HG03280 (cell line): ENCODE measurements around the gene WRAP53.
"Not testable (repeated sequence)": the region's sequence is repeated elsewhere in the genome, so short reads cannot be mapped to it uniquely, and the experiment has no call there.

Source experiments
- ATAC-seq: cut with Tn5 transposase; IDR thresholded peaks from one replicate; pipeline ENCODE4 v1.9.1; 2021; ENCODE audit warnings: mild to moderate bottlenecking, moderate library complexity; ENCODE audit not compliant: unreplicated experiment

Gene WRAP53

DNA sequence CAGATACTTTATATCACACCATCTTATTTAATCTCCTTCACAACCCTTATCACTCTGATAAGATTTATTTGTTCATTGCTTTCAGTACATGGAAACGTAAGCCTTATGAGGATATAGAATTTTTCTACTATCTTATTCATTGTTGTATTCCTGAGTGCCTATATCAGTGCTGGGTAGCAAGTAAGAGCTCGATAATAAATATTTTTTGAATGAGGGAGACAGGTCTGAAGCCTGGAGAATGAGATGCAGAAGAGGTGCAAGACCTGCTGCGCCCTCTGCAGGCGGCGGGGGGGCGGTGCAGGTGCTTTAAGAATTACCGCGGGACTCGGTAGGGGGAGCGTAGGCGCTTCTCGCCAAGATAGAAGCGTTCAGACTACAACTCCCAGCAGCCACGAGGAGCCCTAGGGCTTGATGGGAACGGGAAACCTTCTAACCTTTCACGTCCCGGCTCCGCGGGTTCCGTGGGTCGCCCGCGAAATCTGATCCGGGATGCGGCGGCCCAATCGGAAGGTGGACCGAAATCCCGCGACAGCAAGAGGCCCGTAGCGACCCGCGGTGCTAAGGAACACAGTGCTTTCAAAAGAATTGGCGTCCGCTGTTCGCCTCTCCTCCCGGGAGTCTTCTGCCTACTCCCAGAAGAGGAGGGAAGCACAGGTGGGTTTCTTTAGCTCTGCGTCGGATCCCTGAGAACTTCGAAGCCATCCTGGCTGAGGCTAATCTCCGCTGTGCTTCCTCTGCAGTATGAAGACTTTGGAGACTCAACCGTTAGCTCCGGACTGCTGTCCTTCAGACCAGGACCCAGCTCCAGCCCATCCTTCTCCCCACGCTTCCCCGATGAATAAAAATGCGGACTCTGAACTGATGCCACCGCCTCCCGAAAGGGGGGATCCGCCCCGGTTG is at the start of gene WRAP53:
Gene WRAP53, plus strand, starts transcription at position 570 of the 900 bp plus-strand sequence. Its CDS starts 172 bp downstream, at position 742.
- ATAC-seq, result peak; percentile 74

DNA sequence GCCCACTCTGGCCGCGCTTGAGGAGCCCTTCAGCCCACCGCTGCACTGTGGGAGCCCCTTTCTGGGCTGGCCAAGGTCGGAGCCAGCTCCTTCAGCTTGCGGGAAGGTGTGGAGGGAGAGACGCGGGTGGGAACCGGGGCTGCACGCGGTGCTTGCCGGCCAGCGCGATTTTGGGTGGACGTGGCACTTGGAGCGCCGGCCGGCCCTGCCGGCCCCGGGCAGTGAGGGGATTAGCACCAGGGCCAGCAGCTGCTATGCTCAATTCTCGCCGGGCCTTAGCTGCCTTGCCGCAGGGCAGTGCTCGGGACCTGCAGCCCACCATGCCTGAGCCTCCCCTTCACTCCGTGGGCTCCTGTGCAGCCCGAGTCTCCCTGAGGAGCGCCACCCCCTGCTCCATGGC is 47.5 kb upstream of the WRAP53 start:
- ATAC-seq, result no peak

DNA sequence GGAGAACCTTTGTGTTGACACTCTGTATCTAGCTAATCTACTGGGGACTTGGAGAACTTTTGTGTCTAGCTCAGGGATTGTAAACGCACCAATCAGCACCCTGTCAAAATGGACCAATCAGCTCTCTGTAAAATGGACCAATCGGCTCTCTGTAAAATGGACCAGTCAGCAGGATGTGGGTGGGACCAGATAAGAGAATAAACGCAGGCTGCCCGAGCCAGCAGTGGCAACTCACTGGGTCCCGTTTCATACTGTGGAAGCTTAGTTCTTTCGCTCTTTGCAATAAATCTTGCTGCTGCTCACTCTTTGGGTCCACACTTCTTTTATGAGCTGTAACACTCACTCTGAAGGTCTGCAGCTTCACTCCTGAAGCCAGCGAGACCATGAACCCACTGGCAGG is 46.6 kb upstream of the WRAP53 start:
- ATAC-seq, result not testable (repeated sequence)

DNA sequence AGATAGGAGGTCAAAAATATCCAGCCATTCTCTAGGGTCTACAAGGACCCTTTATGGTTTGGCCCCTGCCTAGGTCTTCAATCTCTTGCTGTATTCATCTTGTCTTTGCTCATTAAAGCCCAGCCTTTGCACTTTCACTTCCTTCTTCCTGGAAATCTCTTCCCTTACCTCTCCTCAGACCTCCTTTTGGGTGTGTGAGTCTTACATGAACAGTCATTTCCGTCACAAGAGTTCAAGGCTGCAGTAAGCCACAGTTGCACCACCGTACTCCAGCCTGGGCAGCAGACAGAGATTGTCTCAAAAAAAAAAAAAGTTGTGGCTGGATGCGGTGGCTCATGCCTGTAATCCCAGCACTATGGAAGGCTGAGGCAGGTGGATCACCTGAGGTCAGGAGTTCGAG is 43.5 kb upstream of the WRAP53 start:
- no peak for ATAC-seq

DNA sequence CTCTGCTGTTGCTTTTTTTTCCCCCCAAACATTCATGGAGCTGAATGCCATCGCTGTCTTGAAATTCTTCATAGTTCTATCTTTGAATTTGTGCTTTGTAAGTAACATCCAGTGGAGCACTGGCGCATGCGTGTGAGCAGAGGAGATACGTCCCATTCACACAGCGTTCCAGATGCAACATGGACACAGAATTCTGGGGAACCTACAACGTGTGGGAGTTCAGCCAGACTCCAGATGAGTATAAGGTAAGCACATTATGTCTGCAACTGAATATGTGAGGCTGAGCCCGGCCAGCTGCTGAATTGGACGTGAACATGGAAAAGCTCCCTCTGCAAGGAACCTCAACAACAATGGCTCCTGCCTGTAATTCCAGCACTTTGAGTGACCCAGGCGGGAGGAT is 41.8 kb upstream of the WRAP53 start:
- ATAC-seq, result no peak

DNA sequence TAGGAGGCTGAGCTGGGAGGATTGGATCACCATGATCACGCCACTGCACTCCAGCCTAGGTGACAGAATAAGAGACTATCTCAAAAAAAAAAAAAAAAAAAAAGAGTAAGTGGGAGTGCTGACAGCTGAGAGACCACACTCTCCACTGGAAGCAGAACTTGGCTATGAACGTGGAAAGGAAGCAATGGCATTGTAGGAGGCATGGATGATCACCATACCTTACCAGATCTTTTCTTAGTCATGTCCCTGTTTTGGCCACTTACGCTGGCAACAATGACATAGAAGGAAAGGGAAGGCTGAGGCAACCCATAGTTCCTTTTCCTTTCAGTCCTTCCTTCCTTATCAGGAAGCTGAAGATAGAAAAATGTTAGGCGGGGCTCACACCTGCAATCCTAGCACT is 41.3 kb upstream of the WRAP53 start:
- ATAC-seq, result no peak

DNA sequence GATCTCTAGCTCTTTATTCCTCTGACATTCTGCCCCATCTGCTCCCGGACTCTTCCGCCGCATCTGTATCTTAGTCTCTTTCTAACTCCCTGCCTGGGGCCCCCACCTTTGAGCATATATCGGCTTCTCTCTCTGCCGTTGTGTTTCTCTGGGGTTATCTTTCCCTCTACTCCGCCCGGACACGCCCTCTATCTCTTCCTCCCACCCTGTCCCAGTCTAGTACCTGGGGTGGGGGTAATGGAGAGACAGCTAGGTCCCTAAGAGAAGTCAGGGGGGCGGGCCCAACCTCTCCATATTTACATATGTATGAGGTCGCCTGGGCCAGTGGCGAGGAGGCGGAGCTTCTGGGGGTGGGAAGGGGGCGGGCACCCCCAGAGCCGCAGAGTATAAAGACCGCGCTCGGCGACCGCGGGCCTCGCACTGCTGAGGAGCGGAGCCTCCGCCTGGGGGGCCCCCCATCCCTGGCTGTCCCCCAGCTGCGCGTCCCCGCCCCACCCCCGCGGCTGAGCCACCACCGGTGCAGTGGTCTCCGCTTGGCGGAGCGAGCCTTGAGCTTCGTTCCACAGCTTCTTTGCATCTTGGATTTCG is 37.7 kb upstream of the WRAP53 start, which contains the start of gene ATP1B2:
Gene ATP1B2, plus strand, starts transcription at position 418 of the 588 bp plus-strand sequence. CDS start 593 bp downstream, outside the sequence.
- ATAC-seq, result peak; percentile 61

DNA sequence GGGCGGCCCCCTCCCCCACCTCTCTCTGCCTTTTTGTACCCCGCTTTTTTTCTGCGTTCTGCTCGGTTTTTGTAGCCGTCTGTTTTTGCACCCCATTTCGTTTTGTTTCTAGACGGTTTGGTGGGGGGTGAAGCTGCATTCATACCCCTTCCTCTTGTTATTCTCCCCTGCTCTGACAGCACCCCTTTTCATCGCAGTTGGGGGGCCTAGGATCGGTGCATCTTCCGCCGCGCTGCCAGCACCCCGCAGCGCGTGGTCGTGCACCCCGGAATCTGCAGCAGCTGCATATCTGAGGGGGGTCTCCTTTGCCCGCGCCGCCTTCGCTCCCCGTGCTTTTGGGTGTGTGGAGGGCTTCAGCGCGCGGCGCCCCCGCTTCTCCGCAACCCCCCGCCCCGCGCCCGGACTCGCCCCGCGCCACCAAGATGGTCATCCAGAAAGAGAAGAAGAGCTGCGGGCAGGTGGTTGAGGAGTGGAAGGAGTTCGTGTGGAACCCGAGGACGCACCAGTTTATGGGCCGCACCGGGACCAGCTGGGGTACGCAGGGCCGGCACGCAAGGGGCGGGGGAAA is 37.1 kb upstream of the WRAP53 start:
- ATAC-seq, result no peak

DNA sequence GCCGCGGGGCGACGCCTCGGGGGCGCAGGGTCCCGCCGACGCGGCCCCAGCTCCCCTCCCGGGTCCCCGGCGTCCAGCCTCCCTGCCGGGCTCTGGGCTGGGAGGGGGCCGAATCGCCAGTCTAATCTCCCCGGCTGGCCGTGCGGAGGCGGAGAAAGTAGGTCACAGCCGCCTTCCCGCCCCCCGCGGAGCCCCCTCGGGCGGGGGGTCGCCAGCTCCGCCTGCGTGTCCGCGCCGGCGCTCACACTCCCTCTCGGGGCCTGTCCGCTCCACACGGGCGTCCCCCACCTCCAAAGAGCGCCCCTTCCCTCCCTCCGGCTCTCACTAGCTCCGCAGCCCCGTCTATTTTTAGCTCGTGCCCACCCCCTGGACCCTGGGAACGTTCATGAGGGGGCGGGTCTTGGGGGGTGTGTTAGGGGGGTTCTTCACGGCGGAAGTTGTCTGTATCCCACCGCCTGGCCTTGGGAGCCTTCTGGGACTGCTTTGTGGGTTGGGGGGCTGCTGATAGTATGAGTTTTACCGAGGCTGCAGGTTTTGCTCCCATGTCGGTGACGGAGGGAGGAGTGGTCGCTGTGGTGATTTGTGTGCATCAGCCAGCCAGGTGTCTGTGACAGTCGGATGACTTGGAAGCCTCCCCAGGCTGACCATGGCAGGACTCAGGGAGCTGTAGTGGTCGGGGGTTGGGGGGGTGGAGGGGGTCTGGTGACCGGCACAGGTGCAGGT is 36.5 kb upstream of the WRAP53 start:
- no peak for ATAC-seq

DNA sequence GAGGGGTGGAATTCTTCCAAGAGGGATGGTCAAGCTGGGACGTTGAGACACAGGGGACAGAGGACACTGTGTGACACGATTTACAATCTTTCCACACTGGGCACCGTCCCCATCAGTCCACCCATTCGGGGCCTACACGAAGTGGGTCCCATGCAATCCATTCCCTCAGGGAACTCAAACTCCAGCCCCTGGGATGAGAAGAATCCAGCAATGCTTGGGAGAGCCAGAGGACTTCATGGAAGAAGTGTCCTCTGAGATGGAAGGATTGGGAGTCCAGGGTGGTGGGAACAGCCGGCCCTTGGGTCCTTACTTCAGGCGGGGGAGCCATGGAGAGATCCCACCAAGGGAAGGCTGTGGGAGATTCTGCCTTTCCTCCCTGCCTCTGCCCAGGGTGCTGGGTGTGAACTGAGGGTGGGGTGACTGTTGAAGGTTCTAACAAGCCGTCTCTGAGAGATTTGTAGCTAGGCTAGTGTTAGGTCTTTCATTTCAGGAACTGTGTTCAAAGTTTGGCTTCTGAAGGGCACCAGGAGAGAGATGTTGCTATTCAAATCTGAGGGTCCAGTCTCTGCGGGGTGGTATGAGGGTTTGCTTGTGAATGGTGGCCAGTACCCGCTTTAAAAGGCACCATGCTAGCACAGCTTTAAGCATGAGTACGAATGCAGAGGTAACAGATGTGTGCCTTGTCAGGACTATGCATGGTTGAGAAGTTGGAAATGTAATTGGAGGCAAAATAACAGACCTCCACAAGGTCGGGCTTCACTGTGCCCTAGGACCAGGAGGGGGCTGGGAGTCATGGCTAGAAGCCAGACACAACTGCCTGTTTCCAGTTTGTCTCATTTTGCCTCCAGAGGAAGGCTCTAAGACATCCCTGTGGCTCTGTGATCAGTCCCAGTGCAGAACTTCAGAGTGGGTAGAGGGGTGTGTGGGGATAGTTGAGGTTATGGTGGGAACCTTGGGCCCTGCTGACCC is 35.6 kb upstream of the WRAP53 start:
- ATAC-seq, result no peak

DNA sequence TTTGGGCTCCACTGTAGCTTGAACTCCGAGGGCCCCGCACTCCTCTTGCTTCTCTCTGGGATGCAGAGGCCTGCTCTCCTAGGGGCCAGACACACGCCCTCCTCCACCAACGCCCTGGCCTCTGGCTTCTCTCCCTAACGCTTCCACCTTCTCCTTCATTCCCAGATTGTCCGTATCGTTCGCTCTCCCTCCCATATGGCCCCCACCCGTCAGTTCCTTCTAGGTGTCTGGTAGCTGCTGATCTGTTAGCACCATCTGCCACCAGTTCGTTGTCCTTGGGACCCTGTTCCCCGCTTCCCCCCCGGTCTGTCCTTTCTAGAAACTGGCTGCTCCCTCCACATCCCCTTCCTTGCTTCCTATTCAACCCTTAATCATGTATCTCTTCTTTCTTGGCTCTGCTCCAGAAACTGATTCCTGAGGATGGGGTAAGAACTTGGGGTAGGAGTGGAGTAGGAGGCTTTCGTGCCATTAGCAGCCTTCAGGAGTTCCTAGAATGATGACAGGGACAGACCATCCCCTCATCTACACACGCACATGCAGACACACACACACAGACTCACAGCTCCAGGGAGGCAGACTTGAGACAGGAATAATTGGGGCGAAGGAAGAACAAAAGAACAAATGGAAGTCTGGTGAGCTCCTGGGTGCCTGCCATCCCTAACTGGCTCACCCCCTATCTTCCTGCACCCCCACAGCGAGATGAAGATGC is 33.3 kb upstream of the WRAP53 start:
- no peak for ATAC-seq

DNA sequence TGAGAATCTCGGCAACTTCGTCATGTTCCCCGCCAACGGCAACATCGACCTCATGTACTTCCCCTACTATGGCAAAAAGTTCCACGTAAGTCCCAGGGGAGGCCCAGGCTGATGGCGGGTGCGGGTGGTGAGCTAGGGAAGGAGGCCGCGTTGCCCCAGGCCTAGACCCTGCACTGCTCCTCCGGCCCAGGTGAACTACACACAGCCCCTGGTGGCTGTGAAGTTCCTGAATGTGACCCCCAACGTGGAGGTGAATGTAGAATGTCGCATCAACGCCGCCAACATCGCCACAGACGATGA is 32.8 kb upstream of the WRAP53 start:
- ATAC-seq, result no peak

DNA sequence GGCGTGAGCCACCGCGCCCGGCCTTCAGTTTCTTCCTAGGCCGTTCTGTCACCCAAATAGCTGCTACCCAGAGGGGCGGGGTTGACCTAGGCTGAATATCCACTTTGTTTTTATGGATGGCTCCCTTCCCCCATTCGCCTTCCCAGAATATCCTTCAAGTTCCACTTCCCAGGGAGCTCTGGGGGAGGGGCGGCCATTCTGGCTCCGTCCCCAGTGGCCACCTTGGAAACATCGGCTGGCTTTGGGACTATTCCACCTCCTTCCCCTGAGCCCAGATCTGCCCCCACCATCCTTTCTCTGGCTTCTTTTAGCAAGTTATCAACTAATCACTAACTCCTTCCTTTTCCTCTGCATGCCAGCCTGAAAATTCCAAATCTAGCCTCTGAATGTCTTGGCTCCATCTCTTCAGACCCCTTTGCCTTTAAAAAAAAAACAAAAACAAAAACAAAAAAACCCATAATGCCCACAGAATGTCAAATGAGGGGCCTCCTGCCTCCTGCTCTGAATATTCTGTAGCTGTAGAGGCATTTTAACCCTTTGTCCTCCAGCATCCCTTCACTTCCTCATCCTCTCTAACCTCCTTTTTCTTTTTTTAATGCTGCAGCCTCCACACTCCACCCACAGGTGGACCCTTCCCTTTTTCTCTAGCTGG is 31.2 kb upstream of the WRAP53 start:
- ATAC-seq, result no peak

DNA sequence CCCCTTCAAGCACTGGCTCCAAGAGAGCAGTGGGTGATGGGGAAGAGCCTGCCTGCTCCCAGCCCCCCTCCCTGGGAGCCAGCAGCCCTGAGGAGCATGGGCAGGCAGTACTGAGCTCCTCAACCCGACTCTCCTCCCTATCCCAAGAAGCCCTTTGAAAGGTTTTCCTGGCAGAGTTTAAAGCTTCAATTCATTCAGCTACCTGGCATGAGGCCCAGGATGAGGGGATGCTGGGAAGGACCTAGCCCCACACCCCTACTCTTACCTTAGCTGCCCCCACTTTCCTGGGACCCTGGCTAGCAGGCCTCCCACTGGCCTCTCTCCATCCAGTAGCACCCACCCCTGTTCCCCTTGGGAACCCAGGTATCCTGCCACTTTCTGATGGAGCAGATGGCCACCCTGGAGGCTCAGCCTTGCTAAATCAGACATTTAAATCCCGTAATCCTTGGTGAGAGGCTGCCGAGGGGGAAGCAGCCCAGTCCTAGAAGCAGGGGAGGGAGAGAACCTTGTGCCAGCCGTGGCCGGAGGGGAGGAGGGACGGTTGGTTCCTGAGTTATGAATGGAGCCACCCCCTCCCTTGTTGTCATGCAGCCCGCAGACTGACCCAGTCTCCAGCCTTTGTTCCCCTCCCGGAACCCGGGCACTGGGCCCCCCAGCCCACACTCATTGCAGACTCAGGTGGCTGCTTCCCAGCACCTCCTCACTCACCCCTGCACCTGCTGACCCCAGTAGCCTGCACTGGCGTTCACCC is 20.4 kb upstream of the WRAP53 start:
- ATAC-seq, result no peak

DNA sequence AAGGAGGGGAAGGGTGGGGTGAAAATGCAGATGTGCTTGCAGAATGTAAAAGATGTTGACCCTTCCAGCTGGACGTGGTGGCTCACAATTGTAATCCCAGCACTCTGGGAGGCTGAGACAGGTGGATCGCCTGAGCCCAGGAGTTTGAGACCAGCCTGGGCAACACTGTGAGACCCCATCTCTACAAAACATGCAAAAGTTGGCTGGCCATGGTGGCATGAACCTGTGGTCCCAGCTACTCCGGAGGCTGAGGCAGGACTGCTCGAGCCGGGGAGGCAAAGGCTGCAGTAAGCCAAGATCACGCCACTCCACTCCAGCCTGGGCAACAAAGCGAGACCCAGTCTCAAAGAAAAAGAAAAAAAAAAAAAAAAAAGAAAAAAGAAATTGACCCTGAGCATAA is 19.8 kb upstream of the WRAP53 start:
- no peak for ATAC-seq

DNA sequence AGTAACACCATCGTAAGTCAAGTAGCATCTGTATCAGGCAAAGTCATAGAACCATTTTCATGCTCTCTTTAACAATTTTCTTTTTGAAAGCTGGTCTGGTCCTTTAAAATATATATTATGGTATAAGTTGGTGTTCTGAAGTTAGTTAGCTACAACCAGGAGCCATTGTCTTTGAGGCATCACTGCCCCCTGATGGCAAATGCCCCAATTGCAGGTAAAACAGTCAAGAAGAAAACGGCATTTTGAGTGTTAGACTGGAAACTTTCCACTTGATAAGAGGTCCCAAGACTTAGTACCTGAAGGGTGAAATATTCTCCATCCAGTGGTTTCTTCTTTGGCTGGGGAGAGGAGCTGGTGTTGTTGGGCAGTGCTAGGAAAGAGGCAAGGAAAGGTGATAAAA is 15.0 kb upstream of the WRAP53 start:
- no peak for ATAC-seq

DNA sequence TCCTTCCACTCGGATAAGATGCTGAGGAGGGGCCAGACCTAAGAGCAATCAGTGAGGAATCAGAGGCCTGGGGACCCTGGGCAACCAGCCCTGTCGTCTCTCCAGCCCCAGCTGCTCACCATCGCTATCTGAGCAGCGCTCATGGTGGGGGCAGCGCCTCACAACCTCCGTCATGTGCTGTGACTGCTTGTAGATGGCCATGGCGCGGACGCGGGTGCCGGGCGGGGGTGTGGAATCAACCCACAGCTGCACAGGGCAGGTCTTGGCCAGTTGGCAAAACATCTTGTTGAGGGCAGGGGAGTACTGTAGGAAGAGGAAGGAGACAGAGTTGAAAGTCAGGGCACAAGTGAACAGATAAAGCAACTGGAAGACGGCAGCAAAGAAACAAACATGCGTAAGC is 13.3 kb upstream of the WRAP53 start:
- ATAC-seq, result no peak

DNA sequence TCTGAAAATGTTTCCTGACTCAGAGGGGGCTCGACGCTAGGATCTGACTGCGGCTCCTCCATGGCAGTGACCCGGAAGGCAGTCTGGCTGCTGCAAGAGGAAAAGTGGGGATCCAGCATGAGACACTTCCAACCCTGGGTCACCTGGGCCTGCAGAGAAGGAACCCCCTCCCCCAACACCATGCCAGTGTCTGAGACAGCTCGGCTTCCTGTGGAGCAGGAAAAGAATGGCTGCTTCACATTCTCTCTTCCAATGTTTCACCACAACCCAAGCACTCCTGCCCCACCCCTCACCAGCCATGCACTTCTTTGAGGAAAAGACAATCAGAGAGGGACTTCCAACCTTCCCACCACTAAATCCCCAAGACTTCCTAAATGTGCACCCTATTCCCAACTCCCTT is 11.7 kb upstream of the WRAP53 start:
- ATAC-seq, result no peak
